ENCODE results near the gene AAMP.

Gene AAMP

GRCh38 chr2:218223046-218223445 is 46.9 kb downstream of the AAMP start:
- Histone ChIP-seq H3K4me3 (ENCODE audit: low read length) (no peak overlapping the region), H3K9ac (ENCODE audit: low read depth, low read length) (no peak overlapping the region), H3K9me3 (ENCODE audit: insufficient read depth, low read depth, low read length) (no peaks in the 10 kb centered on the region), H3K36me3 (ENCODE audit: insufficient read depth, low read depth, low read length) (peaks cover 68% of the 10 kb centered on the region), H3K27me3 (ENCODE audit: insufficient read depth, low read length) (no peaks in the 10 kb centered on the region), H3K27ac (ENCODE audit: low read length) (no peak overlapping the region), H3K4me1 (ENCODE audit: insufficient read depth, low read length) (peaks cover 15% of the 10 kb centered on the region)

GRCh38 chr2:218221000-218221399 is 48.9 kb downstream of the AAMP start:
- Histone ChIP-seq H3K27me3 (ENCODE audit: insufficient read depth, low read length) (no peaks in the 10 kb centered on the region), H3K9me3 (ENCODE audit: insufficient read depth, low read depth, low read length) (no peaks in the 10 kb centered on the region), H3K27ac (ENCODE audit: low read length) (no peak overlapping the region), H3K4me3 (ENCODE audit: low read length) (no peak overlapping the region), H3K36me3 (ENCODE audit: insufficient read depth, low read depth, low read length) (peaks cover 48% of the 10 kb centered on the region), H3K4me1 (ENCODE audit: insufficient read depth, low read length) (peaks cover 15% of the 10 kb centered on the region), H3K9ac (ENCODE audit: low read depth, low read length) (no peak overlapping the region)

GRCh38 chr2:218219934-218220333 is 50.0 kb downstream of the AAMP start:
- peak overlapping the region; percentile 45; the same call in 1 of the 2 replicates for H3K9ac ChIP-seq (ENCODE audit: low read depth, low read length)
- H3K36me3 ChIP-seq (ENCODE audit: insufficient read depth, low read depth, low read length), result peaks cover 37% of the 10 kb centered on the region
- no peak overlapping the region for H3K27ac ChIP-seq (ENCODE audit: low read length)
- no peaks in the 10 kb centered on the region for H3K9me3 ChIP-seq (ENCODE audit: insufficient read depth, low read depth, low read length)
- H3K4me3 ChIP-seq (ENCODE audit: low read length), result 0 out of 2 replicates have a peak overlapping the region, but pooled peaks have one; percentile 99
- H3K27me3 ChIP-seq (ENCODE audit: insufficient read depth, low read length), result no peaks in the 10 kb centered on the region
- H3K4me1 ChIP-seq (ENCODE audit: insufficient read depth, low read length), result peaks cover 15% of the 10 kb centered on the region

GRCh38 chr2:218218268-218219185 is 51.4 kb downstream of the AAMP start:
- Histone ChIP-seq H3K27ac (ENCODE audit: low read length) (peak overlapping the region; percentile 14), H3K4me1 (ENCODE audit: insufficient read depth, low read length) (peaks cover 15% of the 10 kb centered on the region), H3K9me3 (ENCODE audit: insufficient read depth, low read depth, low read length) (no peaks in the 10 kb centered on the region), H3K9ac (ENCODE audit: low read depth, low read length) (peak overlapping the region; percentile 93), H3K27me3 (ENCODE audit: insufficient read depth, low read length) (no peaks in the 10 kb centered on the region), H3K36me3 (ENCODE audit: insufficient read depth, low read depth, low read length) (peaks cover 24% of the 10 kb centered on the region), H3K4me3 (ENCODE audit: low read length) (peak overlapping the region; percentile 99)

- Histone ChIP-seq H3K9ac (ENCODE audit: low read depth, low read length) (peak overlapping the region; percentile 93), H3K27me3 (ENCODE audit: insufficient read depth, low read length) (no peaks in the 10 kb centered on the region), H3K27ac (ENCODE audit: low read length) (peak overlapping the region; percentile 66), H3K4me3 (ENCODE audit: low read length) (peak overlapping the region; percentile 99), H3K36me3 (ENCODE audit: insufficient read depth, low read depth, low read length) (peaks cover 17% of the 10 kb centered on the region), H3K9me3 (ENCODE audit: insufficient read depth, low read depth, low read length) (no peaks in the 10 kb centered on the region), H3K4me1 (ENCODE audit: insufficient read depth, low read length) (peaks cover 15% of the 10 kb centered on the region)
Measured at GRCh38 chr2:218217360-218218267, 52.3 kb downstream of the AAMP start.

- no peaks in the 10 kb centered on the region for H3K9me3 ChIP-seq (ENCODE audit: insufficient read depth, low read depth, low read length)
- peak within 1 kb of the TSS; percentile 66 for H3K27ac ChIP-seq (ENCODE audit: low read length)
- peaks cover 13% of the 10 kb centered on the region for H3K36me3 ChIP-seq (ENCODE audit: insufficient read depth, low read depth, low read length)
- no peaks in the 10 kb centered on the region for H3K27me3 ChIP-seq (ENCODE audit: insufficient read depth, low read length)
- peak within 1 kb of the TSS; percentile 93 for H3K9ac ChIP-seq (ENCODE audit: low read depth, low read length)
- H3K4me3 ChIP-seq (ENCODE audit: low read length), result peak within 1 kb of the TSS; percentile 99
- peaks cover 15% of the 10 kb centered on the region for H3K4me1 ChIP-seq (ENCODE audit: insufficient read depth, low read length)
Measured at GRCh38 chr2:218216674-218217359, 53.1 kb downstream of the AAMP start, which contains the start of gene ARPC2. ARPC2 (plus strand) TSS chr2:218217189; CDS start chr2:218217471, 282 bp downstream.

GRCh38 chr2:218216336-218216673 is 53.6 kb downstream of the AAMP start:
- H3K36me3 ChIP-seq (ENCODE audit: insufficient read depth, low read depth, low read length), result peaks cover 7% of the 10 kb centered on the region
- no peak overlapping the region for H3K27ac ChIP-seq (ENCODE audit: low read length)
- H3K4me1 ChIP-seq (ENCODE audit: insufficient read depth, low read length), result peaks cover 15% of the 10 kb centered on the region
- H3K4me3 ChIP-seq (ENCODE audit: low read length), result peak overlapping the region; percentile 99
- H3K27me3 ChIP-seq (ENCODE audit: insufficient read depth, low read length), result no peaks in the 10 kb centered on the region
- no peaks in the 10 kb centered on the region for H3K9me3 ChIP-seq (ENCODE audit: insufficient read depth, low read depth, low read length)
- peak overlapping the region; percentile 55; the same call in 1 of the 2 replicates for H3K9ac ChIP-seq (ENCODE audit: low read depth, low read length)
